ENCODE measurements around the gene OR6Y1.

The OR6Y1 gene, protein sequence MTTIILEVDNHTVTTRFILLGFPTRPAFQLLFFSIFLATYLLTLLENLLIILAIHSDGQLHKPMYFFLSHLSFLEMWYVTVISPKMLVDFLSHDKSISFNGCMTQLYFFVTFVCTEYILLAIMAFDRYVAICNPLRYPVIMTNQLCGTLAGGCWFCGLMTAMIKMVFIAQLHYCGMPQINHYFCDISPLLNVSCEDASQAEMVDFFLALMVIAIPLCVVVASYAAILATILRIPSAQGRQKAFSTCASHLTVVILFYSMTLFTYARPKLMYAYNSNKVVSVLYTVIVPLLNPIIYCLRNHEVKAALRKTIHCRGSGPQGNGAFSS

DNA sequence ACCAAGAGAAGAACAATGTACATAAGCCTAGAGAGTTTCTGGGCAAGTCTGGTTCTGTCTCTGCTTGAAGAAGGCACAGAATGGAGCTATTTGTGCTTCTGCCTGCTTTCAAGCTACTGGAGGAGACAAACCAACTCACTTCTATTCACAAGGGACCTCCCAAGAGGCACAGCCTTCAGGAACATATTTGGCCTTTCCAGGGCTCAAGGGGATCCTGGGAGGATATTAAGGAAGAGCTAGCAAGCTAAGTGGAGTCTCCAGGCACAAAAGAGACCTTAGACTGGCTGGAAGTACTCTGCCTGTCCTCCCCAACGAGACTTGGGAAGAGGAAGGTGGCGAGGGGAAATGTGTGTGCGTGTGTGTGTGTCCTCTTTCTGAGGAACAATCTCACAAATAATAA, at the start of gene OR6Y1:
Gene OR6Y1 (minus strand): TSS at position 54 of the 400 bp plus-strand sequence. CDS start 6,300 bp downstream, outside the sequence.
- no peak for DNase-seq

DNA sequence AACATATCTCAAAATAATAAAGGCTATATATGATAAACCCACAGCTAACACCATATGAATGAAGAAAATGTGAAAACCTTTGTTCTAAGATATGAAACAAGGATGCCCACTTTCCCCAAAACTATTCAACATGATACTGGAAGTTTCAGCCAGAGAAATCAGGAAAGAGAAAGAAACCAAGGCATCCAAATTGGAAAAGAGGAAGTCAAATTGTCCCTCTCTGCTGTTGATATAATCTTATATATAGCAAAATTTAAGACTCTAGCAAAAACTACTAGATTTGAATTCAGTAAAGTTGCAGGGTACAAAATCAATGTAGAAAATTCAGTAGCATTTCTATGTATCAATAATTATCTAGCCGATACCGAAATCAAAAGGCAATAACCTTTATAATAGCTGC, 46.5 kb upstream of the OR6Y1 start:
- no peak for DNase-seq

DNA sequence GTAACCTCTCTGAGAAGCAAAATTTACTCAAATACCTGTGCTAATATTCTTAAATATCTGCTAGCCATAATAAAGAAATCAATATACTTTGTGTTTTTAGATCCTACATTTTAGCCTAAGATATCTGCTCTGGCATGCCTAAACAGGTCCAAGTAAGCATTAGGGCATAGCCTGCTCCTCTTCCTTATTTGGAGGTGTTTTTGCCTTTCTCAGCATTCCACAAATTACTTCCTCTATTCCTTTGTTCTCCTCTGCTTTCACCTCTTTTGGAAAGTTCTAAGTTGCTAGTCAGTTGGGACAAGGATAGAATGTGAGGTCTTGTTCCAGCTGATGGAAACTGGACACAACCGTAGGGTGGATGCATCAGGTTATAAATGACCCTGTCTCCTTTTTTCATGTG, 32.7 kb upstream of the OR6Y1 start:
- no peak for DNase-seq

DNA sequence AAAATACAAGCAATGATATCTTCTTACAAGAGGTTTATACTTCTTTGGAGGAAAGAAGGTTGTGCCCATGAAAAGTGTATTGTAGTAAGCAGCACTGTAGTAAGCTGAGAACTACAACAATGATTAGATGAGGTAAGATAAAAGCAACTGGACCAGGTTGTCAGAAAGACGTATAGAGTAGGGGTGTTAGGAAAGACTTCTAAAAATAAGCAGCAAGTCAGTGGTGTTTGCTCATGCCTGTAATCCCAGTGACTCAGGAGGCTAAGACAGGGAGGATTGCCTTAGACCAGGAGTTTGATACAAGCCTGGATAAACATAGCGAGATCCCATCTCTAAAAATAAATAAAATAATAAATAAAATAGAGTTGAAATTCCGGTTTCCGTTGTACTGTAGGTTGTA, 29.8 kb upstream of the OR6Y1 start:
- no peak for DNase-seq

DNA sequence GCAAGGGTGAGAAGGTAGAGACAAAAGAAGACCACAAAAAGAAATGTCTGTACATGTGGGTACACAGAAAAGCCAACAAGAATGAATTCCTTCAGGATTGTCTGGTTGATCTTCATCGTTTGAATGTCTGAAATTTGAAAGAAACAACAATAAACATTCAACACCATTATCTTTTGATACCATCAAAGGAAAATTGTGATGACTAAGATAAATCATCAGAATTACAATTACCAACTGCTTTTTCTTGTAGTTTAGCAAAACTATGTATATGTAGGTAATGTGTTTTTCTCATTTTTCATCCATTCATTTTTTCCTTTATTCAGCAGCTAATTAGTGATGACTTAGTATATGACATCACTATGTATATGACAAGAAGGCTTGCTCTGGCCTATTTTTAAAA, 25.5 kb upstream of the OR6Y1 start, which contains the start of gene OR10X1:
Gene OR10X1 (minus strand): TSS at position 167 of the 400 bp plus-strand sequence. CDS start 0 bp downstream, at position 167.
- no peak for DNase-seq

DNA sequence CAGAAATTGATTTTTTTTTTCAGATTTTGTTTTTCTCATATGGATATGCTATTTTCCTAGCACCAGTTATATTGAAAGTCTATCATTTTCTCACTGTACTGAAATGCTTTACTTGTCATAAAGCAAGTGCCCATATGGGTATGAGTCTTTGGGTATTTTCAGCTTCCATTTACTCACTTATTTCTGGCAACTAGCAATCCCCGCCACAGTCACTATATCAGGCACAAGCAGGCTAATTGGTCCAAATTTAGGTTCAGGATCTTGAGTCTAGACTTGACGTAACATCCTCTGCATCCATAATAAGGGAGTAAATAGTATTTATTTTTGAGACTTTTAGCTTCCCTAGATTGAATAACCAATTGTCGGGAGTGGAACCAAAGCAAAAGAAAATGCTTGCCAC, 23.4 kb upstream of the OR6Y1 start:
- no peak for DNase-seq

DNA sequence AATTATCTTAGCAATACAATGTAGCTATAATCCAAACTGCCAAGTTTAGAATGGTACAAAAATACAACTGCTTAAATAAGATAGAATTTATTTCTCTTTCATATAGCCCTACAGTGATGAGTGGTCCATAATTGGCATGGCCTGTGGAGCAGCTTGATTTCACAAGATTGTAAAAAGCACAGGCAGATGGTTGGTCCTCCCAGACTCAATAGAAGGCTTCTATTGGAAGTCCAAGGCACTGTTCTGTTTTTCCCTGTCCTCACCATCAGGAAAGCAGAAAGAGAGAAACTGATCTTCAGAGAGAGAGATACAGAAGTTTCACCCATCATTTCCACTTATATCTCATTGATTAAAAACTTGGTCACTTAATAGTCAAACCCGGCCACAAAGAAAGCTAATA, 18.0 kb upstream of the OR6Y1 start:
- DNase-seq, result no peak

DNA sequence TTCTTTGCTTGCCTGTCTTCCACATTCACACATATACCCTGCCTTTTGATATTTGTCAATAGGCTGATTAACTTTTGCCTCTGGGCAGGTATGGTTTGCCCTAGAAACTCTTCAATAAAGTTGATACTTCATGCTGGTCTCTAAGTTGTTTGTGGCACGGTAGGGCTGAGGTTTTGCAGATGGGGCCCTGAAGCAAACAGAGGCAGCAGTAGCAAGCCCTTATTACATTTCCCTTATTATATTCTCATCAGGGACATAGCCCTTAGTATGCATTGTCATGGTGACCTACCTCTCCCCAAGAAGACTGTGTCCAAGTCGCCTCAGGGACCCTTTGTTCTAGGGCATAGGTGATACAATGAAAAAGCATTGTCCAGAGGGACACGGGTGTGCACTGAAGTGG, 16.3 kb upstream of the OR6Y1 start, which contains the start of gene OR6P1:
Gene OR6P1 (minus strand): TSS at position 101 of the 400 bp plus-strand sequence. CDS start 6,976 bp downstream, outside the sequence.
- DNase-seq, result no peak

DNA sequence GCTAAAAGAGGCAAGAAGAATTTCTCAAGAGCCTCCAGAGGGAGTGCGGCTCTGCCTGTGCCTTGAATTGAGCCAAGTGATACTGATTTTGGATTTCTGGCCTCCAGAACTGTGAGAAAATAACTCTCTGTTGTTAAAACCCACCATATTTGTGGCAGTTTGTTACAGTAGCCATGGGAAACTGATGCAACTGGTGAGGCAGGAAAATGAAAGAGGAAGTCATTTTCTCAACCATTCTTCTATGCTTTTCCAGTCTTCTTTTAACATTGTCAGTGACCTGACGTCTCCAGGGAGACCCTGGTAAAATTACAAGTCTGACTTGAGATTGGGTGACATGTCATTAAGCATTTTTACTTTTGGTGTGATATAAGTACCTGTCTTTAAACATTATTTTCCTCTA, 10.4 kb upstream of the OR6Y1 start:
- no peak for DNase-seq

DNA sequence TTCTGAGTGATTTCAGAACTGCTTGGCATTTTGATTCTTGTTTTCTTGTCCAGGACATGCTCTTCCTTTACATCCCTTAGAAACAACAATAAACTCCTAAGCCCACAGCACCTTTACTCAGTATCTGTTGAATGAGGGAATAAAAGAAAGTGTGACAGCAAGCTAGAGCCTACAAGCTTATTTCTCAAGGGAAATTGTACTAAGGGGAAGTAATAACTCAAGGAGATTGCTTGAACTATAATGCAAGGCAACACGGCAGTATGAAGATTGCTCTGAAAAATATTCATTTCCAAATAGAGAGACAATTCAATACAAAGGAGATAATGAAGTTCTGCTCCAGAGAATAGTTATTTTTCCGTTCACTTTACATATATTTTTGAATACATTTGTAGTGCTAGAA, 9.6 kb upstream of the OR6Y1 start:
- no peak for DNase-seq

DNA sequence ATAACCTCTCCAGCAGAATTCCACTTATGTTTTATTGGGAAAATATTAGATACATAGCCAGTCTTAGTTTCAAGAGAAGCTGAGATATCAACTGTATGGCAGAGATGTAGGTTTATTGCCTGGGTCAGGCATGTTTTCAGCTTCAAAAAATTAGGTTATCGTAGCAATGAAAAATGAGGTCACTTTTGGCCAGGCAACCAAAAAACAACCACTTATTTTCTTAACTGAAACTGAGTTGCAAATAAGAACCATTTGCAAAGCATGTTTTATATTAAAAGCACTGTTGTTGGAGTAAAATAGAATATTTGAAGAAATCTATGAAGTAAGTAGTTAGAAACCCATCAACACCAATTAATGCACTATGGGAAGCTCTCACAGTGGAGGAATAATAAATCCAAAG, 5.5 kb upstream of the OR6Y1 start:
- DNase-seq, result no peak

DNA sequence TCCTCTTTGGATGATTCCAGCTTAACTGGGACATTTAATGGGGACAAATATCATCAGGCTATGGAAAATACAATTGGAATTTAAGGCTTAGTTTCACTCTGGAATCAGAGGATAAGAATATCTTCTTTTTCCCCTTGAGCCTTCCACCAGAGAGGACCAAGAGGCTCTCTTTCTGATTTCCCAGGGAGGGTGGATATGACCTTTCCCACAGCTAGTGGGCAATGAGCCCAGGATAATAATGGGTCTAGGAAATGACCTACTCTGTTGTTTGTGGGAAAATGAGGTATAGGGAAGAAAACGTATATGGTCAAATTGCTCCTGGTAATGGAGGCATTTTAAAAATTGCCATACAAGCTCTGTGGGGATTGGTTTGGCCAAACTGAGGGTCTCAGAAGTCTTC, 1.9 kb downstream of the OR6Y1 start:
- no peak for DNase-seq

DNA sequence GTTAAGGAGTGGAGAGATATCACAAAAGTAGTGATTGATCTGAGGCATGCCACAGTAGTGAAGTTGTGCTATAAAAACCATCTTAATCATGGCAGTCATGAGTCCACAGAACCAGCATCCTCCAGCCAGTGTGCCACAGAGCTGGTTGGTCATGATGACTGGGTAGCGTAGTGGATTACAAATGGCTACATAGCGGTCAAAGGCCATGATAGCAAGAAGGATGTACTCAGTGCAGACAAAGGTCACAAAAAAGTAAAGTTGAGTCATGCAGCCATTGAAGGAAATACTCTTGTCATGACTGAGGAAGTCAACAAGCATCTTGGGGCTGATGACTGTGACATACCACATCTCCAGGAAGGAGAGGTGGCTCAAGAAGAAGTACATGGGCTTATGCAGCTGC, 6.7 kb downstream of the OR6Y1 start:
- no peak for DNase-seq

DNA sequence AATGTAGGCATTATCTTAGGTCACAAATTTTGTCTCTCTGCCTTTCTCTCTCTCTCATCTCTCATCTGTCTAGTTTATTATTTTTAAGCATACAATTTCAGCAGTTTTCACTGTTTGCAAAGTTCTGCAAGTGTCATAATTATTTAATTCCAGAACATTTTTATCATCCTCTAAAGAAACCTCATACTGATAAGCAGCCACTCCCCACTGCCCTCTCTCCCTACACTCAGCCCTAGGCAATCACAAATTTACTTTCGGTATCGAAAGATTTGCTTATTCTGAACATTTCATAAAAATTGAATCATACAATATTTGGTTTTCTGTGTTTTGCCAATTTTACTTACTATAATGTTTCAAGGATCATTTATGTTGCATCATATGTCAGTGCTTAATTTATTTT, 16.6 kb downstream of the OR6Y1 start:
- no peak for DNase-seq

DNA sequence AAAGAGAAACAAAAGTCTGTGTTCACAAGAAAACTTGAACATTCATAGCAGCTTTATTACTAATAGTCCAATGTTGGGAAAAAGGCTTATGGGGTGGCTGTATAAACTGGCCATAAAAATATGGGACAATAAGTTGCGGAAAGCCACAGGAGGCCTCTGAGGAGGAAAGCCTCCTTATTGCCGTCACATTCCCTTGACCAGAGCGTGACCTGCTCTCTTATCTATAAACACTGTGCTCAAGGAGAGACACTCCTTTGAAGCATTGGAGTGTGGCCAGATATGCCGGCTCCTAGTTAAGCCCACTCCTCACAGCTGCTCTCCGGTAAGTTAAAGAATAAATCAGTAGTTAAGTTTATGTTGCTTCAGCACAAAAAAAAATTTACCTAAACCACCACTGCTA, 19.7 kb downstream of the OR6Y1 start:
- no peak for DNase-seq

DNA sequence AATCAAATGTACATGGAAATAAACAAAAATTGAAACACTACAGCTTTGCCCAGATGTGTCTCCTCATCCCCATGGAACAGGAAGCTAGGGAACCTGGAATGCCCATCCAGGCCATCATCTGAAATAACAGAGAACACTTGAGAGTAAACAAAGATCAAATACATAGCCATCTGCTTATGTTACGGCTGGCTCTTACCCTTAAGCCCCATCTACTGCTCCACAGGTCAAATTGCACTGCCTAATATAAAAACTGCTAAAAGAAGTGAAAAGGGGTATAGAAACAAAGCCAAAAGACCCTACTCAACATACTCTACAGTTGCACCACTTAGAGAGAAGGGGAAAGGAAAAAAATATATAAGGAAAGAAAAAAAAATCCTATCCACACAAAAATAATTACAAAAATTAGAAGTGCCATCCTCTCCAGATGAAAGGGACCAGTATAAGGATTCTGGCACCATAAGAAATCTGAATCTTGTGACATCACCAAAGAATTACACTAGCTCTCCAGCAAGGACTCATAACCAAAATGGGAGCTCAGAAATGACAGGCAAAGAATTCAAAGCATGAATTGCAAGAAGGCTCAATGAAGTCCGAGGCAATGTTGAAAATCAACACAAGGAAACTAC, 26.9 kb downstream of the OR6Y1 start:
- DNase-seq, result no peak

DNA sequence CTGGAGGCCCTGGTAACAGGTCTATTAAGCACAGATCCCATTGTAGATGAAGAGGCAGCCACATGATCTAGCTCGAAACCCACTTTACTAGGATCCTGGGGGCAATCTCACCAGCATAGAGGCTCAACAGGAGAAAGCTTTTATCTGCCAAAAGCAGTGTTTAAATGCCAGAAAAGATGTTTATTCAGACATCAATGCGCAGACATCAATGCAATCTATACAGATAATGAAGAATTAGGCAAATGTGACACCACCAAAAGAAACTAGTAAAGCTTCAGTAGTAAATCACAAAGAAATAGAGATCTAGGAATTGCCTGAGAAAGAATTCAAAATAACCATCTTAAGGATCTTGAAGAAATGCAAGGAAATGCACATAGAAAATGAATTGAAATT, 32.5 kb downstream of the OR6Y1 start:
- no peak for DNase-seq

DNA sequence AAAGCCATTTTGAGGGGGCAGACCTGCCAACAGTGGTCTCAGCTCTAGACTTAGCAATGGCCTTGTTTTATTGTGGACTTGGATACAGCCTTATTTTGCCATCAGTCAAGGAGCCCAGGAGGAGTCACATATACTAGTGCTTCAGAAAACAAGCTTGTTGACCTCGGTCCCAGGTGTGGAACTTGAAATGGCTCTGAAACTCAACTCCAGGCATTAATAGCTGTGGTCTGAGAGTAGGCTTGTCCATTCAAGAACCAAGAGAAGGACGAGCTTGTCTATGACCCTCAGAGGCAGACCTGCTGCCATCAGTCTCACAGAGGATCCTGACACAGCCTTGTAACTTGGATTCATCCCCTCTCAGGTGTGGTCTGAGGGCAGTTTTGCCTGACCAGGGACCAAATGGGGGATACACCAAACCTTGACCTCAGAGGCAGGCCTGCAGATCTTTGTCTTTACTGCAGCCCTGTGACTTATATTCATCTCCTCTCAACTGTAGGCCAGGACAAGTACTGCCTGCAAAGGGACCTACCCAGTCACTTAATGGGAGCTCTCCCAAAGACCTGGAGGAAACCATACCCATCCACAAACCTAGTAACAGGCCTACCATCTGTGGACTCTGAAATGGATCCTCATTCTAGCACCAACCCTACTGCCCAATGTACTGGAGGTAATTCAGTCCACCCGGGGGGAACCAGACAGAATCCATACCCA, 33.1 kb downstream of the OR6Y1 start:
- DNase-seq, result no peak

DNA sequence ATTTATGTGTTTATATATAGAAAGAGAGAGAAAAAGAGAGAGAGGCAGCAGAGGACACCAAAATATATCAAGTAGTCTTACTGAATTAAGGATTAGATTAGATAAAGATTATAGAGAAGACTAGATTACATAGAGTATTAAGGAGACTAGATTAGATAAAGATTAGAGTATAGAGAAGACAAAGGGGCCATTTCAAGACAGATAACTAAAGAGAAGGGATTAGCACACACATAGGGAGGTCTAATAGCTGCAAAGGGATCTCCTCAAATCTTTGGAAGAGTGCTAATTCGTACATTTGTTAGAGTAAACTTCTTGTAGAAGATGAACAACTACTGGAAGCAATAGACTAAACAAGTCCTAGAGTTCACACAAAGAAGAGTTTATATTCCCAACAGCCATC, 34.2 kb downstream of the OR6Y1 start:
- no peak for DNase-seq

DNA sequence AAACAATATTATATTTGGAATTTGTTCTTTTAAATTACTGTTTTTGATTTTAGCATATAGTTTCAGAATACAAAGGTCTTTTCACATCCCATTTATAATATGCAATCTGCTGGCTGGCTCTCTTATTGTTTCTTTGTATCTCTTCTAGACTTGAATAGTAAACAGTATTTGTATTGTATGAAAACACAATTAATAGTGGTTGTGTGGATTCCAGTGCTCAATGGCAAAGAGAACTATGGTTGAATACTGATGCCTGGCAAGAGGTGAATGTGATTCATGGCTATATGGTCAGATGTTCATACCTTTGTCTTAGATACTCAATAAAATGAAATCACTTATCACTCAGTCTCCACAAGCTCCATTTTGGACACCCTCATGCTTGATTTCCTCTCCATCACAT, 37.2 kb downstream of the OR6Y1 start:
- no peak for DNase-seq

DNA sequence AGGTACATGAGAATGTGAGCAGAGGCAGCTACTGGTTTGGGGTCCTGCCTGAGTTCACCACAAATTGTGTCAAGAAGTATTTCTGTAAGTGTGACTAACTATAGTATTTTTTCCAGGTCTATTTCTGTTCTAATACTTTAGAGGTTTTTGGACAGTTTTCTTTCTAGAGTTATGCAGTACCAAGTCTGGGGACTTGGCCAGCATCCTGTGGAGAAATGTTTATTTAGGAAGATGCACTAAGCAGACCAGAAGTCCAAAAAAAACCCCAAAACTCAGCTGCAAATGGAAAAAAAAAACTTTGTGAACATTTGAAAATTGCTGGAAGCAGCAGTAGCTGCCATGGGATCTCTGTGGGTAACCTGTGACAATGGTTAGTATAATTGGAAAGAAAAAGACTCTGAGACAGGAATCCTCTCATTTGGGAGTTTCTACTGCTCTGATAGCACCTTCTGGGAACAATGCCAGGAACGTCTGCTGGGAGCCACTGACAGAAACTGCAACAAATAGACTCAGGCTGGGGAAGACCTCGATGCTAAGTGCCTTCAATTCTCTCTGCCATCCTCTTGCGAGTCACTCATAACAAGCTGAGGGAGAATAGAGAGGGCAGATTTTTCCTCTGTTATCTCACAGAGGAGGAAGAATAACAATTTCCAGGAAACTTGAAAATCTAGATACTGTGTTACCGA, 44.6 kb downstream of the OR6Y1 start:
- no peak for DNase-seq

DNA sequence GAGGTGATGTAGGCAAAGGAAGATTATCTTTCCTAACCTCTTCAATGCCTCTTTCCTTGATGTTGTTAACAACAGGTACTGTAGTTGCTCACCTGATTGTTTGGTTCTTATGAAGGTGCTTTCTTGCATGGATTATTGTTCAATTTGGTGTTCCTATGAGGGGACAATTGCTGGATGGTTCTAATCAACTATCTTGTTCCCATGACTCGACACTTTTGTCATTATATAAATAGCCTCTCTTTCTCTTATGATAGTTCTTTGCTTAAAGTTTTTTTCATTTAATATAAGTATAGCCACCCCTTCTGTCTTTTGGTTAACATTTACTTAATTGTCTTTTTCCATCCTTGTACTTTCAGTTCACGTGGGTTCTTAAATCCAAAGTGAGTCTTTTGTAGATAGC, 46.7 kb downstream of the OR6Y1 start:
- DNase-seq, result no peak

DNA sequence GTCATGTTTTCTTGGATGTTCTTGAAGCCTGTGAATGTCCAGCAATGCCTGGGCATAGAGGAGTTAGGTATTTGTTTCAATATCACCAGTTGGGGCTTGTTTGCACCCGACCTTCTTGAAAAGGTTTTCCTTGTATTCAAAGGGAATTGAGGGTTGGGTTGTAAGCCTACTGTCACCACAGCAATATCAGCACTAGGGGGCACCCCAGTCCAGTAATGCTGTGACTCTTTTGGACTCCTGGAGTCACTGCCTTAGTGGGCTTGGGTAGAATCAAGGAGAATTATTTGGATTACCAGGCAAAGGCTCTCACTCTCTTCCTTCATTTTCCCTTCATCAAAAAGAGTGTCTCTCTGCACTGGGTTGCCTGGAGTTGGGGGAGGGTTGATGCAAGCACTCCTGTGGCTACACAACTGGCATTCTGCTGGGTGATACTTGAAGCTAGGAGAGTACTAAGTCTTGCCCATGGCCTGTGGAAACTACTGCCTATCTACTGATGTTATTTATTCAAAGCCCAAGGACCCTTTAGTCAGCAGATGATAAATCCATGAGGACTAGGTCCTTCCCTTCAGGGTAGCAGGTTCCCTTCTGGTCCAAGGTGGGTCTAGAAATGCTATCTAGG, 47.7 kb downstream of the OR6Y1 start:
- DNase-seq, result peak in 2 of 4 experiments; percentile 14 to 30
